Midbrain (tissue), 1 donor: ENCODE data around the gene IRF1.

Source experiments
- DNase-seq: peaks from one replicate; lab custom pipeline; 2025; lab: John Stamatoyannopoulos, UW

Gene IRF1

DNA sequence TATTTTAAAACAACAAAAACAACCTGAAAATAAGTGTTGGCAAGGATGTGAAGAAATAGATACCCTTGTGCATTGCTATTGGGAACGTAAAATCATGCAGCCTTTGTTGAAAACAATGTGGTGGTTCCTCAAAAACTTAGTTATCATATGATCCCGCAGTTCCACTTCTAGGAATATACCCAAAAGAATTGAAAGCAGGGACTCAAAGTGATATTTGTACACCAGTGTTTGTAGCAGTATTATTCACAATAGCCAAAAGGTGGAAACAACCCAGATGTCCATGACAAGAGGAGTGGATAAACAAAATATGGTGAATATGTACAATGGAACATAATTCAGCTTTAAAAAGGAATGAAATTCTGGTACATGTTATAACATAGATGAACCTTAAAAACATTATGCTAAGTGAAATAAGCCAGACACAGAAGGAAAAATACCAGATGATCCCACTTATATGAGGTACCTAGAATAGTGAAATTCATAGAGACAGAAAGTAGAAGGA lies 29.0 kb downstream of the IRF1 start:
- DNase-seq: no peak

- DNase-seq: no peak
These were observed 29.6 kb downstream of the IRF1 start for GRCh38 chr5:132460846-132461568.

DNA sequence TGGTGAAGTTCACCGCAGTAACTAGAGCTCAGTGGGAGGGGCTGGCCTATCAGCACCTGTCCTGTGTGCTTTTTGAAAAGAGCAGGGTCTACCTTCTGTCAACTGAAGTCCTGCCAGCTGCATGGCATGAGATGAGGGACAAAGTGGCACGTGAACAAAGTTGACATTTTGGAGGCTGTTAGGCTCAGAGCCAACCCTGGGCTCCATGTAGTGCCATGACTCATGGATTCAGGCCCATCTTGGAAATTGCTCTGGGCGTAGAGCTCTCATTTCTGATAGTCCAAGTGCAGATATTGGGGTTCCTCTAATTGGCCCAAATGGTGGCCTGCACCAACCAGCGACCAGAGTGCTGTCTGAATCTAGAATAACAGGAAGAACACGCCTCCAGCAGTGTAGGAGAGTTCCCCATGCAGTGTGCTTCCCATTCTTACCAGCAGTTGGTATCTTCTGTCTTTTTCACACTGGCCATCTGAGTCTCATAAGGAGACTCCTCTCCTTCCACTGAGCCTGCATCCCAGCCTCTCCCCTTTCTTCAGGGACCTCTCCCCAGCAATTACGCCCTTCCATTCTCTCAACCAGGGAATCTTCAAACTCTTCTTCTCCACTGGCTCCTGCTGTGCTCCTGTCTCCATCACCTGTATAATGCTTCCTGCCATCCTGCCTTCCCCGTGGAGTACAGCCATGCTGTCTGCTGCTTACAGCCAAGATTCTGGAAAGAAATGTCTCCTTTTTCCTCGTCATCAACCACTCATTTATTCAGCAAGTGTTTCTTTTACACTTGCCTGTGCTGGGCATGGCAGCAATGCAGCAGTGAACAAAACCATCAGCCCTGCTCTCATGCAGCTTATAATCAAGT lies 30.4 kb downstream of the IRF1 start:
- DNase-seq: no peak

- no peak for DNase-seq
These were observed 31.3 kb downstream of the IRF1 start for GRCh38 chr5:132459031-132459982.

DNA sequence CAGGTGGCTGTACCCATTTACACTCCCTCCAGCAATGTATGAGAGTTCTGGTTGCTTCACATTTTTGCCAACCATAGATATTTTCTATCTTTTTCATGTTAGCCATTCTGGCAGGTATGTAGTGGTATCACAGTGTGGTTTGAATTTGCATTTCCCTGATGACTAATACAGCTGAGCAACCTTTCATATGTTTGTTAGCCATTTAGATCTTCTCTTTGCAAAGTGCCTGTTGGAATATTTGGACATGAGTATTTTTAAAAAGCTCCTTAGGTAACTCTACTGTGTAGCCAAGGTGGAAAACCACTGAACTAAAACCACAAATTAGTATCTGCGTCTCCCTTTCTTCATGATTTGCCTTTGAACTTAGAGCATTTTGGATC lies 31.9 kb downstream of the IRF1 start:
- no peak for DNase-seq

DNA sequence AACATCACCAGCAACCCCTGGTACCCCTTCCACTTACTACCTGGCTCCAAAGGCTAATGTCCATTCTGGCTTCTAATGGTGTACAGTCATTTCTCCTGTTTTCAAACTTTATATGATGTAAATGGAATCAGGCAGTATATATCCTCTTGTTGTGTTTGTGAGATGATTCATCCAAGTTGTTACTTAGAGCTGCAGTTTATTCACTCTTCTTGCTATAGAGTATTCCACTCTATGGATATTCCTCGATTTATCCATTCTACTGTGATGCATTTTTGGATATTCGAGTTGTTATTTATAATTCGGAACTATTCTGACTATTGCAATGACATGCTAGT lies 32.4 kb downstream of the IRF1 start:
- no peak for DNase-seq

DNA sequence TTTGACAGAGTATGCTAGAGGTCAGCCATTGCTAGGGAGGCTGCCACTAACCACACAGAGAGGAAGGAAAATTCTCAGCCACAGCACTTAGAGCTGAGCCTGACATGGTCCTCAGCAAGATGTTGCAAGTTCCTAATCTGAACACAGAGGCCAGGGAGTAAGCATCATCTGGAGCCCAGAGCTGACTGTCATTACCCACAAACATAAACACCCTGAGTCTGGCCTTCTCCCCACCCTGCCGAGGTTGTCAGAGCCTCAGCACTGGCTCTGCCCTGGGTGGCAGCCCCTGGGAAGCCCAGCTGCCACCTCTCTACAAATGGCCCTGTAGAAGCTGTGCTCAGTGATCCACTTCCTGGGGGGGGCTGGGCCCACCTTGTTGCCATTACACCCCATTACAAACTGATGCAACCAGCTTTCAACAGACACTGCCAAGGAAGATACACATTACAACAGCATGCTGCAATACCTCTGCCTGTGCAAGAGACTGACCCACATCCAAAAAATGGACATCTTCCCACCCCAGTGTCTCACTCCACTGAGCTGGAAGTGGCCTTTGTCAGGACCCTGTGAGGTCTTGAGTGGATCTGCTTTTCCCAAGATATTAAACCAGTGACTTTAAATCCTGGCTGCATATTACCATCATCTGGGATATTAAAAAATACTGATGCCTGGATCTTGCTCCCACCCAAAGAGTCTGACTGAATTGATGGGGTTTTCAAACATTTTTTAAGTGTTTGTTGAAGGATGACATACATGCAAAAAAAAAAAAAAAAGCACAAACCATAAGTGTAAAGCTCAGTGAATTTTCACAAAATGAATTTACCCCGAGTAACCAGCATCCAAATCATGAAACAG lies 33.0 kb downstream of the IRF1 start:
- no peak for DNase-seq

- DNase-seq: no peak
These were observed 33.6 kb downstream of the IRF1 start for GRCh38 chr5:132456987-132457361.

- no peak for DNase-seq
These were observed 34.1 kb downstream of the IRF1 start for GRCh38 chr5:132456296-132456986.

GRCh38 chr5:132455614-132456115 lies 34.9 kb downstream of the IRF1 start:
- DNase-seq: no peak

DNA sequence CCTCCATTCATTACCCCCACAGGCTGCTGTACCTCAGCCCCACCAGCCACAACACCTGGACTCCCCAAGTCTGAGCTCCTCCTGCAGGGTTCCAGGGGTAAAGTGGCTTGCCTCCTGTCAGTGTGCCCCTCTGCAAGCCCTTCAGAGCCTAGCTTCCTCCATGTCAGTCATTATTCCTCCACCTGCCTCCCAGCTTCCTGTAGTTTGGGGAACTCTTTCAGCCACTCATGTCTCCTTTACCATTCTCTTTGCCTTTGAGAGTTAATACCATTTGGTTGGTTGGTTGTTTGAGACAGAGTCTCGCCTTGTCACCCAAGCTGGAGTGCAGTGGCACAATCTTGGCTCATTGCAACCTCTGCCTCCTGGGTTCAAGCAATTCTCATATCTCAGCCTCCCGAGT lies 36.2 kb downstream of the IRF1 start:
- no peak for DNase-seq

- no peak for DNase-seq
These were observed 39.2 kb downstream of the IRF1 start for GRCh38 chr5:132451387-132451786.

- no peak for DNase-seq
These were observed 41.5 kb downstream of the IRF1 start for GRCh38 chr5:132449060-132449459.

GRCh38 chr5:132447196-132447595 lies 43.4 kb downstream of the IRF1 start:
- DNase-seq: no peak

DNA sequence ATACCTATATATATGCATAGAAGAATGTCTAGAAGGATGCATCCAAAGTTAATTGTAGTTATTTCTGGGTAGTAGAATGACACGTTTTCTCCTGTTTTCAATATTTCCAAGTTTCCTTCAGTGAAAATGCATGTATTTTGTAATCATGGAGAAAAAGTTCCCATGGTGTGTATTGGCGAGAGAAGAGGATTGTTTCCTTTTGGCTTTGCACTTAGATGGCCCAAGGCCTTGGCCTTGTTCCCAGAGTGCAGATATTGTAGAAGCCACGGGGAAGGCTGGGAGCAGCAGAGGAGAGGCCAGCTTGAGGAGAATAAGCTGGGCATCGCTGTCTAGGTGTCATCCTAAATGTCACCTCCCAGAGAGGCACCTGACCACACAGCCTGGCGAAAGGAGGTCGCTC lies 44.0 kb downstream of the IRF1 start:
- DNase-seq: peak; percentile 62

DNA sequence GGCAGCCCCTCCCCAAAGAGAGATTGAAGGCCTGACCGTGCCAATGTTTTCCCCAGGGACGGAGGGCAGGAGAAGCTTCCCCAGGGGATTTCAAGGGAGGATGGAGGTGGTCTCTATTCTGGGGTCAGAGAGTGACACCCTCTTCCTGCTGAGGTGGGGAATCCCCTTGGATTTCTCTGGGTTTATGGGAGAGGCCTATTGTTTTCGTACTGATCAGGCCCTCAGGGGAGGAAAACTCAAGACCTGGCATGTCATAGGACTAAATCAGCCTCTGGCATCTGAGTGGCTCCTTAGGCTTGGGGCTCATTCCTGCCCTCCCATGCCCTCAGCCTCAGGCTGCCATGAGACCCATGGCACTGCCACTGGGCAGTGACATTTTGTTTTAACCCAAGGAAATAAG lies 44.6 kb downstream of the IRF1 start:
- DNase-seq: no peak

DNA sequence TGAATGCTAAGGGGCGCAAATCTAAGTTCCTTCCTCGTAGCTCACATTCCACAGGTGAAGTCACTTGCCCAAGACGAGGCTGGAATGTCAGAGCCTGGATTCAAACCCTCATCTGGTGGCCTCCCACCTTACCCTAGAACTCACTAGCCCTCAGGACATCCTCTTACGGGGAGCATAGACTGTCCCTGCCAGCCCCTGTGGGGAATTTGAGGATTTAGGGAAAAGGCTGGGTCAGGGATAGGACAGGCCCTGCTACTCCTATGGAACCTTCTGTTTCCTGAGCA lies 45.0 kb downstream of the IRF1 start:
- DNase-seq: no peak

GRCh38 chr5:132444841-132445639 lies 45.5 kb downstream of the IRF1 start:
- DNase-seq: no peak

- no peak for DNase-seq
These were observed 46.5 kb downstream of the IRF1 start for GRCh38 chr5:132444061-132444460.

DNA sequence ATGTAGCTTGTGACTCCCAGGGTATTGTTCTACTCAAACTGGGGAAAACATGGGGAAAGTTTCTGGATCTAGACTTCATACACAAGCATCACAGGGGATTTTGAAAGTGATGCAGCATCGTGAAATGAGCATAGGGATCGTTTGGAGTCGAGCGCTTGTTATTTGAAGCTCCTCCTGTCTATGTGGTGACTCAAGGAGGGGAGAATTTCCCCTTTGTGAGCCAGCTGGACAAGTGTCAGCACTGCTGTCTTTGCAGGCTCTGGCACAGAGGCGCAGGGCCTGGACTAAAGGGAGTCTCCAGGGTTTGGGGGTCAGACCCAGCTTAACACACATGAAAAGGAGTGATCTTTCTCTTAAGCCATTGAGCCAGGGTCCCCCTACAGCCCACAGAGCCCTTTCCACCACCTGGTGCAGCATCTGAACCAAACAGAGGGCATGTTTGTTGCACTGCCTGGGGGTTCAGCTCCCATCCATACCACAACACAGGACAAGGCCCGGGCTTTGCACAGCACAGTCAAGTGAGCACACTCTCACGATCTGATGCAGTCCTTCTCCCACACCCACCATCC lies 51.0 kb downstream of the IRF1 start:
- no peak for DNase-seq
